HG03139 (cell line): Measurements from ENCODE around the gene PSTPIP2.
"Not testable (repeated sequence)": the region's sequence is repeated elsewhere in the genome, so short reads cannot be mapped to it uniquely, and the experiment has no call there.

Experiments used
- ATAC-seq: cut with Tn5 transposase; IDR thresholded peaks from one replicate; pipeline ENCODE4 v1.9.1; 2021; ENCODE audit not compliant: unreplicated experiment

PSTPIP2 gene

DNA sequence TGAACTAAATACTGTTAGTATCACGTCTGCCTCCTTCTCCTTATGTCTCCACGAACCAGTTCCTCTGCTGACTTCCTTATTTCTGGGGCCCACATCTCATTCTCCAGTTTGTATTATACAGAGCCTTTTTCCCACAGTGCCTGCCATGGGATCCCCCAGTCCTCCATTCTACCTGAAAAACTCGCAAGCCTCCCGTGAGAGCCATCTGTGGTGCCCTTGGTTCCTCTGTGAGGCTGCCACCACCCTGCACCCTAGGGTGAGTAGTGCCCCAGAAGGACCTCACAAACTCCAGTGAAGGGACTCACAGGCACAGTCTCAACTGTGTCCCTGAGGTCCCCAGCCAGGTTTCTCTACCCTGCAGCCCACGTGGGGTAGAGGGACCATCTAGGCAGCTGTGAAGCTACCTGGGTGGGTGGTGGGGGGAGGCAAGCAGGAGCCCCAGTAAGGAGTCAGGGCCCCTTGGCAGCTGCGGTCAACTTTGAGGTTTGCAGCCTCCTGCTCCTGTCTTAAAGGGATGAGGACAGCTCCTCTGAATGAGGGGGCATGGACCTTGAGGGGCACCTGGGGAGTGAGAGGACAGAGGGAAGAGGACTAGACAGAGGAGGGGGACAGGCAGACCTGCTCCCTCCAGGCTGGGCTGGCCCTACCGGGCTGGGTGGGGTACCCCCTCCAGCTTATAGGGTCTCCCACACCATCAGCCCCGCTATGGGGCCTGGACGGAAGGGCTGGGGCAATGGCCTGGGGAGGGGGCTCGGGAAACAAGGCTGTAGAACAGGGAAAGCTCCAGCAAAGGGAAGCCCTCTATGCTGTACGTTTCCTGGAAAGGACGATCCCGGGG is 1.0 kb downstream of the PSTPIP2 start:
- no peak for ATAC-seq

DNA sequence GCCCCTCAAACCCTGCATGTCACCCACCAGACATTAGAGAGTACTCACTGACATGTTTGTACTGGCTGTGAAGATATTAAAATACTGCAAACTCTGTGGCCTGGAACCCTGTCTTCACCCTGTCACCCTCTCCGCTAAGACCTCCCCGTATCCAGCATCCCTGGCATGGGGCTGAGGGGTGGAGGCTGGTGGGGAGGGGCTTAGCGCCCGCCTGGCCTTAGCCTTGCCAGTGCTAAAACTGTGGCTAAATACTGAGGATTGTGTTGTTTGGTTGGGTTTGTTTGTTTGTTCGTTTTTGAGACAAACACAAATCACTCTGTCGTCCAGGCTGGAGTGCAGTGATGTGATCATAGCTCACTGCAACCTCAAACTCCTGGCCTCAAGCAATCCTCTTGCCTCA is 1.8 kb downstream of the PSTPIP2 start:
- no peak for ATAC-seq

DNA sequence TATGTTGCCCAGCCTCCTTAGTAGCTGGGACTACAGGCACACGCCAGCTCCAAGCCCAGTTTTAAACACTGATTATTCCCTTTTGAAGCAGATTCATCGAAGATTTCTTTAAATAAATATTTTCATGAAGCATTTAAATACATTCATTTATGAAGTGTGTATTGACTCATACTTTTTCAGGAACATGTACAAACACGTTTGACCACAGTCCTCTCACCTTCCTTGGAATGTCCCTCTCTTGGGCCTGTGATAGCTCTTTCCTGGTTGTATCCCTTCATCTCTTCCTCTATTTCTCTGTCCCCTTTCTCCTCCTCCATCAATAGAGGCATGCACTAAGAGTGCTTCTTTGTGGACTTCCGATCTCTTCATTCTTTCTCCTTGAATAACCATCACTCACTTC is 2.5 kb downstream of the PSTPIP2 start:
- ATAC-seq = no peak

DNA sequence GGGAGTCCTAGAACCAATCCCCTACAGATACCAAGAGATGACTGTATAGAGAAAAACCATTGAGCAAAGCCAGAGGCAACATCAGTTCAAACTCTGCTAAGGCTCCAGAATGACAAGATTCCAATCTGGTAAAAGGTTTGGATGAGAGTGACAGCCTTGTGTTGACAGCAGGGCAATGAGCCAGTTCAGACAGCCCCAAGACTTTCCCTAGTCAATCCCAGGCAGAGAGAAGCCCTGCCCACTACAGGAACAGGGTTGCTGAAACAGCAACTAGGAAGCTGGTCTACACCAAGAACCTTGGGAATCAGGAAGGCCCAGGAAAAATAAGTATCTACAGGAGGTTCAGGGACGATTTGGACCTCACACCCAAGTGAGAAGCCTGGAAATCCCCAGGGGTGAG is 3.3 kb downstream of the PSTPIP2 start:
- no peak for ATAC-seq

DNA sequence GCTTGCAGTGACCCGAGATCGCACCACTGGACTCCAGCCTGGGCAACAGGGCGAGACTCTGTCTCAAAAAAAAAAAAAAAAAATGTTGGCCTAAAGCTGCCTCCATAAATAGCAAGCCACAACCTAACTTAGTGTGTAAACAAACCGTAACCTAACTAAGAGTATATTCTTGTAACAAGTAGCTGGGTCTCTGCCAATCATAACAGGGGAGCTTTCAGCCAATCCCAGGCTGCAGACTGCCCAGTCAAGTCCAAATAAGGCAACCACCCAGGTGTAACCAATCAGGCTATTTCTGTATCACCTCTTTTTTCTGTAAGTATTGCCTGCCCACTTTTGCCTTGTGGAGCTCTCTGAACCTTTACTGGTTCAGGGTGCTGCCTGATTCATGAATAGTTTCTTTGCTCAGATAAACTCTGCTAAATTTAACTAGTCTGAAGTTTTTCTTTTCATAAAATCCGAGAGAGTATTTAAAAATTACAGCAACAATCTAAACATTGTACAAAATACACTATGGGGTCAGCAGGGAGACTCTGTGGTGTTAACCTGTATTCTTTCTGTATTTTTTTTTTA is 4.5 kb downstream of the PSTPIP2 start:
- no peak for ATAC-seq

DNA sequence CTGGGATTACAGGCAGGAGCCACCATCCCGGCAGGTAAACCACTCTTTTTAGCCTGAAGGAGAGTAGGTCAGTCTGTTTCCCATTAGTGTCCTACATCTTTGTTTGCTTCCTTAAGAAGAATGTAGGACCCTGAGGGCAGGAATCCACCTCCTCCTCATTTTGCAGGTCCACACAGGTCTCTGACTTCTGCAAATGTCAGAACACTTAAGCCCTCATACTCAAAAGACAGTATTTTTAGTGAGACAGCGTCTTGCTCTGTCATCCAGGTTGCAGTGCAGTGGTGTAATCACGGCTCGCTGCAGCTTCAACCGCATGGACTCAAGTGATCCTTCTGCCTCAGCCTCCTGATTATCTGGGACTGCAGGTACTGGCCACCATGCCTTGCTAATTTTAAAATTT is 9.3 kb downstream of the PSTPIP2 start:
- no peak for ATAC-seq

DNA sequence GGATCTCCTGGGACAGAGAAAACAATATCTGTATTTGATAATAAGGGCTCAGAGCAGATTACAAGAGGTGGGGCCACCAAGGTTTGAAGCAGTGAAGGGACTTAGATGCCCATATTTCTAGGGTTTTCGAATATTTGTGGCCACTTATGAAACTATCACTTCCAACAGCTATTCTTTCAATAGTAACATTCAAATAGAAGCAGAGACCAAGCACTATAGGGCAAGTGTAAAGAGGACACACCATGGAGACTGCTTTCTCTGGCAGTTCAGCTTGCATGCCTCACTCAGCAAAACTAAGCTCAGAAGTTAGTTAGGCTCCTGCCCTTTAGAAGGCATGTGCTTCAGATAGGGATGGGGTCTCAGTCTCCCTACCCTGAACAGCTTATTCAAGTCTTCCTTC is 10.3 kb downstream of the PSTPIP2 start:
- no peak for ATAC-seq

DNA sequence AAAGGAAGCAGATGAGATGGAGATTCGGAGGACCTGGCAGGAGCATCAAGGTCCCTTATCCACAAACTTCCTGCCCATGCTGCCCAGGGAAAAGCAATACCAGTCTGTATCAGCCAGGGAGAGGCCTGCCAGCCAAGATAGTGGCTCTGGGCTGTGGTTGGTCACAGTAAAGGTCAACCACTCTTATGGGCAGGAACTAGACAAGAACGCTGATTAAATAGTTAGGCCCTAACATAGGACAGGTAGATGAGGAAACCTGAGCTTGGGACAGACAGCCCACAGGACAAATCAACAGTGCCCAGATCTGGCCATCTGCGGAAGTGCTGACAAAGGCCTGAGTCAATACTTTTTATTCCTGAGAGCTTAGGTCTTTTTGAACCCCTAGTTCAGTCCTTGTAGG is 10.7 kb downstream of the PSTPIP2 start:
- ATAC-seq = no peak

DNA sequence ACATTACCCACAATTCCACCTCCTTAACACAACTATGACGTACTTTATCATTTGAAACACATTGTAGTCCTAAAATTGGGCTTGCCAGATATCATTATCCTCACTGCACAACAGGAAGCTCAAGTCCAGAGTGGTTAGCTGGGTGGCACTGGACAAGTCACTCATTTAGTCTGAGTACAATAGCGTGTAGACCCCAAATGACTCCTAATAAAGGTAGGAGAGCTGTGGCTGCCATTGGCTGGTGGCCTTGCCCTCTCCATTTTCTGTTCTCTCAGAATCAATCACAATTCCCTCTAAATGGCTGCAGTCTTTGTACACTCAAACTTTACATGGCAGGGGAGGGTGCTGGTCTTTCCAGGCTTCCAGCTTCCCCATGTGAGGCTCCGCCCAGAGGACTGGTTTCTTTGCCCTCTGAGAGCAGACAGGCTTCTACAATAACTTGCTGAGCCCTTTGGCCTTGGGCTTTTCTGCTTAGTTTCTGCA is 11.7 kb downstream of the PSTPIP2 start:
- no peak for ATAC-seq

DNA sequence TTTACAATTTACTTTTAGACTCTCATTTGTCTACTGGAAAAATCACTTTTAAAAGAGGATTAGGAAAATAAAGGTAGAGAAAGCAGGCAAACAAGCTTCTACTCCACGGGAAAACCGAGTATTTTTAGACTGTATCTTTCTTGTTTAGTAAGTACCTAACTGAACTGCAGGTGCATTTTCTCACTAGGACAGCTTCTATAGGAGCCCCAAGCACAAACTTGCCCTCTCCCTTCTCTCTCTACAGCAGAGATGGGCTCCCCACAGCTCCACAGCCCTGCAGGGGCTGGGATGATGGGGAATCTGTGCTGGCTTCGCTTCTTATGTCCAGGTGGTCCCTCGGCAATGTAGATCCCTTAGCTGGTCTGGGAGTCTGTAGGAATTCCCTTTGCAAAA is 16.2 kb downstream of the PSTPIP2 start:
- ATAC-seq = no peak

DNA sequence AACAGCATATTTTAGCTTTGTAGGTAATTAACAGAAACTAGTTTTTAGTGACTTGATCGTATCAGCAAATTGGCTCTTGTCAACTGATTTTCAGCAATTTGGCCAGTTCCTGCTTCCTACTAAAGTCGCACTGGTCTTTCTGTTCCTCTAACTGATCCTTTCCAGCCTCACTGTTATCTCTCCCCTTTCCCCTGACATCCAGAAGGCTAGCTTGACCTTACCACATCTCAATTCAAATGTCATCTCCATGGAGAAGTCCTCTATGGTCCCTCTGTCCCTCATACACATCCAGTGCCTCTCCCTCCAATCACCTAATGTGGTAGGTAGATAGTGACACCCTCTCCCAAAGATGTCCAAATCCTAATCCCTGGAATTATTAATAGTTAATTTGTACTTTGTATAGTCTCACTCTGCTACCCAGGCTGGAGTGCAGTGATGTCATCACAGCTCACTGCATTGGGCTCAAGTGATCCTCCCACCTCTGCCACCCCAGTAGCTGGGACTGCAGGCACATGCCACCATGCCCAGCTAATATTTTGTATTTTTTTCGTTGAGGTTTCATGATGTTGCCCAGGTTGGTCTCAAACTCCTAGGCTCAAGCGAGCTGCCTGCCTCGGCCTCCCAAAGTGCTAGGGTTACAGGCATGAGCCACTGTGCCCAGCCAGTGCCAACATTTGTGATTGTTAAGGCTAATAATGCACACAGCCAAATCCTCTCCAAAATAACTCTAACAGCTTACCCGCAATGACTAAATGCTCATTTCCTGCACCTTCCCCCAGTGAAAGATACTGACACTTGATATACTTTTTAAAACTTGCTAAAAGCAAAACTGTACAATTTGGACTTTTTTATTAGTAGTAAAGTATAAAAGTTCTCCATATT is 16.9 kb downstream of the PSTPIP2 start:
- ATAC-seq = no peak

DNA sequence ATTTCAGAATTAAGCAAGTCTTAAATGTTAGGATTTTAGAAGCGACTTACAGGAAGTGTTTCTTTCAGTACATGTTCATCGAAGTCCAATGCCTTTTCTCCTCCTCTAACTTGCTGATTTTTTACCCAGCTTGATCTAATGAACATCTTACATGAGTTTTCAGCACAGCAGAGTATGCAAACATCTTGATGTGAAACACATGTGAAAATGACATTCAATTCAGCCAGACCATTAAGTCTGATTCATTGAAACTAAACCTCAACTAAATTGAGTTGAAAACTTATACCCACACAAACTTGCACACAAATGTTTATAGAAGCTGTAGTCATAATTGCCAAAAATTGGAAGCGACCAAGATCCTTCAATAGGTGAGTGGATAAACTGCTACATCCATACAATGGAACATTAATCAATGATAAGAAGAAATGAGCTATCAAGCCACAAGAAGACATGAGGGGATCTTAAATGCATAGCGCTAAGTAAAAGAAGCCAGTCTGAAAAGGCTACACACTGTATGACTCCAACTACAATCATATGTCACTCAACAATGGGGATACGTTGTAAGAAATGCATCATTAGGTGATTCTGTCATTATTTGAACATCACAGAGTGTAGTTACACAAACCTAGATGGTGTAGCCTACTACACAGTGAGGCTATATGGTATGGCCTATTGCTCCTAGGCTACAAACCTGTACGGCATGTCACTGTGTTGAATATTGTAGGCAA is 18.5 kb downstream of the PSTPIP2 start:
- no peak for ATAC-seq

DNA sequence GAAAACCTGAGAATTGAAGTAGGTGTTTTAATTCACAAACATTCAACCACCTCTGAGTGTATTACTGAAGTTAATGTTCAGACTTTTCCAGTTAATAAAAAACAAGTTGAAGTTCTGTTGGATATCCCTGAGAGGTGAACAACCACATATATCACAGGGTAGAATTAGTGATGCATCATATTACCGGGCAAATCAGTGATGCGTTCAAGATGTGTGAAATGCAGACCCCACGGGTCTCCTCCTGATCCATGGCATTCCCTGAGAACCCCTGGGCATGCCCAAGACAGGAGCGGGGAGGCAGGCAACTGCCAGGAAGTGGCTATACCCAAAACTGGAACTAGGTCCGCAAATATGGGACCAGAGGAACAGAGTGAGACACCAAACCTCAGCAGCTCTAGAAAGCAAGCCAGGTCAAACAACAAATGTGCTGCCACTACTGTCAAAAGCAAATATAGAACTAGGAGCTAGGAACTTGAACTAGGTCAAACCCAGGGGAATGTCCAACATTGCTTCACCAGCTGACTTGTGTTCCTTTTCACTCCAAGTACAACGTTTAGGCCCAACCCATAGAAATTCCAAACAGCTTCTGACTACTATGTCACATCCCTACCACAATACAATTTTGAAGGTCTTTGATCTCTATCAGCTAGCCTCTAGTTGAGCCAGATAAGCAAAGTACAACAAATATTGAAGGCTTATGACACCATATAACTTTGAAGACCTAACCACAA is 20.2 kb downstream of the PSTPIP2 start:
- ATAC-seq = no peak

DNA sequence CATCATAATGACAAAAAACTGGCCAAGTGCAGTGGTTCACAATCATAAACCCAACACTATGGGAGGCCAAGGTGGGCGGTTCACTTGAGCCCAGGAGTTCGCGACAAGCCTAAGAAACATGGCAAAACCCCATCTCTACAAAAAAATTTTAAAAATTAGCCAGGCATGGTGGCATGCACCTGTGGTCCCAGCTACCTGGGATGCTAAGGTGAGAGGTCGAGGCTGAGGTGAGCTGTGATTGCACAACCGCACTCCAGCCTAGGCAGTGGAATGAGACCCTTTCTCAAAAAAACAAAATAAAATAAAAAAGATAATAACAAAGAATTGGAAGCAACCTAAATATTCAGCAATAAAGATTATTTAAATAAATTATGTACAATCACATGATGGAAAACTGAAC is 21.8 kb downstream of the PSTPIP2 start:
- no peak for ATAC-seq

DNA sequence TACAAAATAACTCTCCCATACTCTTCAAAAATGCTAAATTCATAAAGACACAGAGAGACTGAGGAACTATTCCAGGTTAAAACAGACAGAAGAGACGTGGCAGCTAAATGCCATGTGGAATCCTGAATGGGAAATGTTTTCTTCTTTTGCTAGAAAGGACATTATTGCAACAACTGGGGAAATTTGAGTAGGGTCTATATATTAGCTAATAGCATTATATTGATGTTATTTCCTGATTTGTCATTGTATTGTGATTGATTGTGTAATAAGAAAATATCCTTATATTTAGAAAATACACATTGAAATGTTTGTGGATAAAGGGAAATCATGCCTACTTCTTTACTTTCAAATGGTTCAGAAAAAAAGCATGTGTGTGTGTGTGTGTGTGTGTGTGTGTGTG is 23.4 kb downstream of the PSTPIP2 start:
- ATAC-seq = no peak

DNA sequence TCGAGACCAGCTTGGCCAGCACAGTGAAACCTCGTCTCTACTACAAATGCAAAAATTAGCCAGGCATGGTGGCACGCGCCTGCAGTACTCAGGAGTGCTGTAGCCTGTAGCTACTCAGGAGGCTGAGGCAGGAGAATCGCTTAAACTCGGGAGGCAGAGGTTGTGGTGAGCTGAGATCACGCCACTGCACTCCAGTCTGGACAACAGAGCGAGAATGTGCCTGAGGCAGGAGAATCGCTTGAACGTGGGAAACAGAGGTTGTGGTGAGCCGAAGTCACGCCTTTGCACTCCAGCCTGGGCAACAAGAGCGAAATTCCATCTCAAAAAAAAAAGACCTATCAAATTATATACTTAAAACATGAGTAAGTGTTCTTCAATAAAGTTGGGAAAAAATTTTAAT is 24.7 kb downstream of the PSTPIP2 start:
- ATAC-seq = not testable (repeated sequence)

DNA sequence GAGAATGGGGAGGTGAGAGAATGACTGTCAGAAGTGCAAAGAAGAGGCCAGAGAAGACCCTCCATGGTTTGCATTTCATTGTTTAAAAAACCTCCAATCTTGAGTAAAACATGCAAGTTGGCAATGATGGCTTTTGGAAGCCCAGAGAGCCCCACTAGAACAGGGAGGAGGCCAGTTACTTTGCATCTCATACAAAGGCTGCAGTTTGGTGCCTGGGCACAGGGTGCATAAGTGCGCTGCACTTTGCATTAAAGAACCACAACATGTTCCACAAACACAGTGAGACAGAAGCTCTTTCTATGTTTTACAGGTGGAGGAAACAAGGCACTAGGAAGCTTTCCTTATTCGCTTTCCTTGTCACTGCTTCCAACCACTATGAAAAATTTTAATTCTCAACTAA is 25.4 kb downstream of the PSTPIP2 start:
- no peak for ATAC-seq

DNA sequence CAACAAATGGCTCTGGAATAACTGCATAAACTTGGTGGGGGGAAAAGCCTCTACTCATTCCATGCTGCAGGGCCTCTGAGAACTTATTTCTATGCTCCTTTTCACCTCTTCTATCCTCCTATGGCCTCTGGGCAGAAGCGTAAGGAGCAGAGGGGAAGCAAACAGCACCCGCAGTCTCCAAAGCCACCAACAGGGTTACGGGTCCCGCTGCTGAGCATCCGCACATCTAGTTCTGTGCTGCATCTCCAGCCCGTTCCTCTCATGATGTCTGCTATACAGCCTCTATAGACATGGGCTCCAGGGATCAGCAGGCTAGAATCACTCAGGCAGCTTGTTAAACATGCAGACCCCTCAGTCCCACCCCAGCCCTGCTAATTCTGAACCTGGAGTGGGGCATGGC is 25.9 kb downstream of the PSTPIP2 start:
- ATAC-seq = no peak

DNA sequence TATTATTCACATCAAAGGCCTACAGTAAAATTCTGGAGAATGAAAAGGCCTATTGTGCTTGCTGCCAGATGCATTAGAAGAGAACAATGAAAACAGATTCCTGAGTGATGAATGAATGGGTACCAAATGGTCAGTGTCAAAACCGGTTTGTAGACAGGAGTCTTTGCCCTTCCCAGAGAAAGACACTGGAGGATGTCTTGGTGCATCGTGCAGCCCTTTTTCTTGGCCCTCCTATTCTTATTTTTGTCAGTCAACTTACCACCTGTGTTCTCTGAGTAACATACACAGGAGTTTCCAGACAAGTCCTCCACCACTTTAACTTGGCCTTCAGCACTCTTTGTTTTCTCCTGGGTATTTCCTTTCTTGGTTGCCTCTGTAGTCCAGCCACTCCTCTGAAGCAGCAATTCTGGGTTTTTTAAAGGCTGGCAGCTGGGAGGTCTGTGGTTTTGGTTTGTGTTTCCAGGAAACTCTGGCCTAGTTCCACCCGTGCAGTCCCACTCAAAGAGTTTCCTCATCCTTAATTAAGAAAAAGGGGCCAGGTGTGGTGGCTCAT is 29.4 kb downstream of the PSTPIP2 start:
- ATAC-seq = no peak

DNA sequence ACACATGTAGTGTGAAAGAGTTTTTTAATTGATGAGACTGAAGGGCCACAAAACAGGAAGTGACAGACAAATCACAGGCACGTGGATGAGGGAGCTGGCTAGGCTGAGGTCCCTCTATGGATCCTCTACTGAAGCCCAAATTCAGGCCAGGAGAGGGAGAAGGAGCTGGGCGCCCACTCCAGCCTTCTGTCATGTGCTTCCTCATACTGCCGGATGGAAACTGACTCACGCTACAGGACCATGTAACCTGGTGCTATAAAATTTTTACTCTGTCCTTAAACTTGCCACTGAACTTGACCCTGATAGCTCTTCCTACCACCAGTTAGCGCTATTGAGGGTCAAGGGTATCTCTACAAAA is 31.3 kb downstream of the PSTPIP2 start:
- ATAC-seq = no peak
